HepG2 (cell line): Measurements from ENCODE around the gene ATP6V0A1. TPM values are rescaled to one million over a fixed set of nuclear protein-coding genes. Genes with fewer than 3 reads are reported as not detected.

ENCODE experiments used
- ATAC-seq: fragments of 200-7000 bp; cut with Tn5 transposase; 3 replicates; pipeline ENCODE4 v1.9.1; 2020; ENCODE audit warnings: mild to moderate bottlenecking, moderate library complexity
- BruUV-seq: library from RNA; stranded (reverse); fragments of 400-500 nt; replicated peaks from 2 replicates; lab custom pipeline; 2021; lab: Mats Ljungman, UMichigan
- CTCF ChIA-PET: fragments of 300-600 bp; formaldehyde crosslinking; extraction: SDS; loops from one replicate; lab custom pipeline; 2021; ENCODE audit warnings: low total read pairs, inconsistent platforms, low intra/inter-chr PET ratio; lab: Yijun Ruan, JAX
- POLR2A ChIA-PET: fragments of 350-600 bp; sonication (Branson Sonifier 250); formaldehyde crosslinking; loops from one replicate; lab custom pipeline; 2020; ENCODE audit warnings: antibody characterized with exemption, inconsistent platforms; lab: Yijun Ruan, JAX
- DNase-seq: peaks from one replicate; pipeline ENCODE4 v3.0.0-alpha.2; 2015; ENCODE audit warnings: low spot score
- FAIRE-seq: peaks from 3 replicates; lab custom pipeline; 2011; peaks lifted over from hg19 to GRCh38; lab: Jason Lieb, UNC
- H2AFZ ChIP-seq: one replicate; pipeline ENCODE4 v1.6.1; 2011; ENCODE audit warnings: low read length, inconsistent platforms
- H3K27ac ChIP-seq: fragments of 300-600 bp; 3 replicates; pipeline ENCODE4 v1.8.0; 2011; ENCODE audit warnings: mixed run types, mild to moderate bottlenecking, mixed read lengths, low read length, inconsistent platforms; ENCODE audit not compliant: insufficient read depth; ENCODE audit errors: extremely low read length
- H3K27me3 ChIP-seq, 2 experiments: fragments of 200-600 bp in 1 of 2; 2 replicates in 1 of 2; 3 replicates in 1 of 2; pipeline versions ENCODE4 v1.6.0 to v1.8.0; 2011; ENCODE audit warnings: low read length in 2 of 2, mild to moderate bottlenecking in 2 of 2, moderate library complexity in 2 of 2, inconsistent platforms in 1 of 2; ENCODE audit not compliant: insufficient read depth in 2 of 2, control insufficient read depth in 1 of 2
- H3K36me3 ChIP-seq, 2 experiments: fragments of 200-600 bp in 1 of 2; replicated peaks in 1 of 2; 2 replicates in 1 of 2; 3 replicates in 1 of 2; pipeline versions ENCODE4 v1.5.1 to v1.8.0; 2011; ENCODE audit warnings: low read length in 2 of 2, inconsistent platforms in 1 of 2; ENCODE audit not compliant: insufficient read depth in 2 of 2, control insufficient read depth in 1 of 2
- H3K4me1 ChIP-seq: 2 replicates; pipeline ENCODE4 v1.5.1; 2012; ENCODE audit warnings: low read length, inconsistent platforms; ENCODE audit not compliant: insufficient read depth
- H3K4me2 ChIP-seq: 2 replicates; pipeline ENCODE4 v1.6.0; 2011; ENCODE audit warnings: low read depth, low read length, inconsistent platforms
- H3K4me3 ChIP-seq, 3 experiments: fragments of 200-600 bp in 1 of 3; sonication (generic), shearing (Covaris generic) in 1 of 3; replicated peaks in 1 of 3; 2 replicates each; pipeline ENCODE4 v1.5.1; 2011 to 2016; ENCODE audit warnings: low read length in 3 of 3, inconsistent platforms in 2 of 3, low read depth in 2 of 3, mild to moderate bottlenecking in 2 of 3, control low read depth in 1 of 3, mixed read lengths in 1 of 3; ENCODE audit not compliant: insufficient read depth in 1 of 3
- H3K79me2 ChIP-seq: one replicate; pipeline ENCODE4 v1.6.1; 2011; ENCODE audit warnings: low read length, inconsistent platforms; ENCODE audit not compliant: insufficient read depth
- H3K9ac ChIP-seq: 2 replicates; pipeline ENCODE4 v1.6.0; 2011; ENCODE audit warnings: mild to moderate bottlenecking, low read depth, low read length, inconsistent platforms; ENCODE audit not compliant: insufficient read depth
- H3K9me3 ChIP-seq: 2 replicates; pipeline ENCODE4 v1.5.1; 2012; ENCODE audit warnings: mild to moderate bottlenecking, low read length
- H4K20me1 ChIP-seq: 2 replicates; pipeline ENCODE4 v1.6.0; 2011; ENCODE audit warnings: inconsistent platforms, mild to moderate bottlenecking, low read length, moderate library complexity; ENCODE audit not compliant: insufficient read depth
- FOXO4 ChIP-seq: sonication (generic); formaldehyde crosslinking; conservative IDR thresholded peaks from 2 replicates; pipeline ENCODE4 v1.8.1; 2023; ENCODE audit warnings: missing genetic modification reagents
- MLLT10 ChIP-seq: sonication (generic); formaldehyde crosslinking; IDR thresholded peaks from 2 replicates; pipeline ENCODE4 v1.4.0; 2020; ENCODE audit warnings: missing genetic modification reagents
- NFAT5 ChIP-seq: sonication (generic); formaldehyde crosslinking; IDR thresholded peaks from 2 replicates; pipeline ENCODE4 v1.4.0; 2020; ENCODE audit warnings: missing genetic modification reagents
- POLR2AphosphoS5 ChIP-seq: IDR thresholded peaks from 2 replicates; pipeline ENCODE4 v1.6.1; 2012; ENCODE audit warnings: low read depth, low read length
- RARA ChIP-seq: IDR thresholded peaks from 2 replicates; pipeline ENCODE4 v1.6.1; 2016; ENCODE audit warnings: missing genetic modification reagents, missing compliant biosample characterization
- ZNF350 ChIP-seq: sonication (generic); formaldehyde crosslinking; IDR thresholded peaks from 2 replicates; pipeline ENCODE4 v1.4.0; 2020; ENCODE audit warnings: mild to moderate bottlenecking, low read depth, missing genetic modification reagents, borderline replicate concordance
- ZNF512 ChIP-seq: sonication (generic); formaldehyde crosslinking; IDR thresholded peaks from 2 replicates; pipeline ENCODE4 v1.4.0; 2020; ENCODE audit warnings: mild to moderate bottlenecking, missing genetic modification reagents
- ZNF558 ChIP-seq: sonication (generic); formaldehyde crosslinking; IDR thresholded peaks from 2 replicates; pipeline ENCODE4 v1.9.0; 2022; ENCODE audit warnings: mild to moderate bottlenecking, missing genetic modification reagents, borderline replicate concordance
- whole genome bisulfite sequencing: methylation state at CpG from one replicate; pipeline ENCODE4 v1.1.6; 2017; ENCODE audit warnings: low lambda C conversion rate; 5-methylcytosine and 5-hydroxymethylcytosine counted together
- in situ Hi-C: cut with HindIII; loops from 2 replicates; pipeline ENCODE4 v1.10.0; 2017; ENCODE audit warnings: low pct_unique_long_range_greater_than_20kb; ENCODE audit not compliant: extremely low pct_ligation_motif_present
- intact Hi-C: fragments of 100-400 bp; cut with micrococcal nuclease; formaldehyde crosslinking; loops from one replicate; pipeline ENCODE4 v1.10.0; 2022; ENCODE audit not compliant: unreplicated experiment
- polyA plus RNA-seq, 8 experiments: library from polyadenylated mRNA; depleted of rRNA in 3 of 8; stranded (reverse) in 7 of 8; unstranded in 1 of 8; fragments of >200 nt; fragmentation: Illumina TruSeq in 4 of 8; extraction: Trizol in 4 of 8; gene quantifications; 2 replicates each; pipeline versions ENCODE4 v1.2.1 to v1.2.3, GENCODE V29; 2011 to 2016; ENCODE audit warnings: low read depth in 4 of 8, missing spikeins in 1 of 8, mixed read lengths in 1 of 8; ENCODE audit not compliant: insufficient read depth in 1 of 8
- total RNA-seq, 5 experiments: library from RNA; depleted of rRNA; stranded (reverse); fragments of >200 nt; fragmentation: Illumina TruSeq; extraction: Trizol; gene quantifications; 2 replicates each; pipeline ENCODE4 v1.2.3, GENCODE V29; 2016; ENCODE audit warnings: low read depth in 1 of 5

Gene ATP6V0A1
- total and polyA plus RNA-seq, 2 of the 13 experiments (the other 11 are each of a cell fraction or from before 2014, with no cell fraction given), result 27.9 to 54.1 TPM

GRCh38 chr17:42513686-42514085 lies 55.0 kb downstream of the ATP6V0A1 start:
- no peak overlapping the region for H3K4me2 ChIP-seq
- H3K9me3 ChIP-seq, result no peaks in the 10 kb centered on the region
- no peak for FAIRE-seq
- intact Hi-C loops, result no loop called here
- ATAC-seq, result no peak
- H3K27ac ChIP-seq, result no peak overlapping the region
- CTCF ChIA-PET, result no interaction called here
- H3K36me3 ChIP-seq, result peaks cover 28 to 47% of the 10 kb centered on the region in 2 experiments
- 96% methylated on average over 10 of the region's 11 CpGs for WGBS
- H3K4me3 ChIP-seq, result no peak overlapping the region
- no peaks in the 10 kb centered on the region for H3K27me3 ChIP-seq
- no peak overlapping the region for H2AFZ ChIP-seq
- no peak overlapping the region for H3K9ac ChIP-seq
- in situ Hi-C loops, result no loop called here
- H3K79me2 ChIP-seq, result no peaks in the 10 kb centered on the region
- peaks cover 22% of the 10 kb centered on the region for H3K4me1 ChIP-seq
- BruUV-seq, result no TSS peak
- H4K20me1 ChIP-seq, result no peaks in the 10 kb centered on the region
- POLR2A ChIA-PET, result no interaction called here
- TF ChIP-seq MLLT10 (CRISPR knock-in tag) (no peak), ZNF350 (0 out of 2 replicates have a peak, but pooled peaks have one; percentile 22)
- DNase-seq, result no peak

GRCh38 chr17:42514279-42514678 lies 55.6 kb downstream of the ATP6V0A1 start:
- H3K27ac ChIP-seq, result no peak overlapping the region
- peaks cover 28% of the 10 kb centered on the region for H3K4me1 ChIP-seq
- no peak overlapping the region for H2AFZ ChIP-seq
- no peak overlapping the region for H3K4me3 ChIP-seq
- H3K9me3 ChIP-seq, result no peaks in the 10 kb centered on the region
- H3K27me3 ChIP-seq, result no peaks in the 10 kb centered on the region
- ChIA-PET CTCF (no interaction called here), POLR2A (interaction anchor here (0.6 kb wide), 1 partner anchor 29 kb away, joined by 3 read pairs; no protein-coding TSS in a partner anchor)
- H3K79me2 ChIP-seq, result no peaks in the 10 kb centered on the region
- no peak overlapping the region for H3K4me2 ChIP-seq
- in situ Hi-C loops, result no loop called here
- DNase-seq, result no peak
- WGBS, result over 99% methylated on average over 11 of the region's 11 CpGs
- no peak for FAIRE-seq
- TF ChIP-seq NFAT5 (CRISPR knock-in tag) (no peak), RARA (CRISPR knock-in tag) (no peak), POLR2AphosphoS5 (no peak), ZNF512 (no peak), FOXO4 (CRISPR knock-in tag) (no peak), ZNF558 (CRISPR knock-in tag) (no peak)
- BruUV-seq, result no TSS peak
- H4K20me1 ChIP-seq, result no peaks in the 10 kb centered on the region
- ATAC-seq, result no peak
- no peak overlapping the region for H3K9ac ChIP-seq
- H3K36me3 ChIP-seq, result peaks cover 24 to 41% of the 10 kb centered on the region in 2 experiments
- intact Hi-C loops, result no loop called here
